Activated CD4-positive, alpha-beta T cell treated with anti-CD3 and anti-CD28 coated beads, Interleukin-10, Interleukin-2, amounts not matched to agents 100 ng/mL and 50 ng/mL, durations not matched to agents 16 hours and 8 hours (primary cell): ENCODE data around the gene ELFN2.
"Not testable (repeated sequence)": the region's sequence is repeated elsewhere in the genome, so short reads cannot be mapped to it uniquely, and the experiment has no call there.

Source experiments
- DNase-seq: peaks from one replicate; pipeline ENCODE4 v3.0.0-alpha.2; 2020

The ELFN2 gene

GRCh38 chr22:37331856-37332536 is 95.3 kb downstream of the ELFN2 start:
- DNase-seq: no peak

- DNase-seq: no peak
These were observed 96.2 kb downstream of the ELFN2 start for GRCh38 chr22:37331034-37331428.

GRCh38 chr22:37330200-37331033 is 96.9 kb downstream of the ELFN2 start:
- DNase-seq: peak; percentile 82

- no peak for DNase-seq
These were observed 97.8 kb downstream of the ELFN2 start for GRCh38 chr22:37329238-37330140.

- not testable (repeated sequence) for DNase-seq
These were observed 98.6 kb downstream of the ELFN2 start for GRCh38 chr22:37328538-37329237.

- DNase-seq: no peak
These were observed 99.3 kb downstream of the ELFN2 start for GRCh38 chr22:37328017-37328416.

- no peak for DNase-seq
These were observed 100.6 kb downstream of the ELFN2 start for GRCh38 chr22:37326726-37327125.

GRCh38 chr22:37325039-37325395 is 102.3 kb downstream of the ELFN2 start:
- DNase-seq: no peak

GRCh38 chr22:37324340-37325038 is 102.8 kb downstream of the ELFN2 start:
- DNase-seq: no peak

GRCh38 chr22:37320726-37321677 is 106.3 kb downstream of the ELFN2 start:
- DNase-seq: no peak

- no peak for DNase-seq
These were observed 107.8 kb downstream of the ELFN2 start for GRCh38 chr22:37319469-37319868.

- DNase-seq: no peak
These were observed 108.7 kb downstream of the ELFN2 start for GRCh38 chr22:37318364-37319109.
